GM21367 (cell line): ENCODE measurements around the gene DMRTA1.
"Not testable (repeated sequence)": the region's sequence is repeated elsewhere in the genome, so short reads cannot be mapped to it uniquely, and the experiment has no call there.

Experiments
- ATAC-seq: cut with Tn5 transposase; IDR thresholded peaks from one replicate; pipeline ENCODE4 v1.9.1; 2021; ENCODE audit not compliant: unreplicated experiment

Gene DMRTA1

DNA sequence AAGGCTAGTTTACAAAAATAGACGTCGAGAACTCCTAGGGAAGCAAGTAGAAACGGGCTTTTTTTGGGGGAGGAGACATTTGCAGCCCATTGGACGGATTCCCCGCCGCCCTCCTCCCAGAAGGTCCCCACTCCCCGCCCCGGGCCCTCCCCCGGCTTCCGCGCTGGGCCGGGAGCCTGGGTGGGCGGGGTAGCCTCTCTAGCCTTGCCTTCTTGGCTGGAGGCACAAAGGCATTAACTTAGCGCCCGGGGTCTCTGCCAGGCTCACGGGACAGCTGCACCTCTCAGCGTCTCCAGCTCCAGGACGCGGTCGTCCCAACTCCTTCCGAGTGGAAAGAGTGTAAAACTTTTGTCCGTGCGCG, at the start of gene DMRTA1:
Gene DMRTA1, plus strand, starts transcription at position 236 of the 361 bp plus-strand sequence. CDS start 242 bp downstream, outside the sequence.
- peak; percentile 21 for ATAC-seq

DNA sequence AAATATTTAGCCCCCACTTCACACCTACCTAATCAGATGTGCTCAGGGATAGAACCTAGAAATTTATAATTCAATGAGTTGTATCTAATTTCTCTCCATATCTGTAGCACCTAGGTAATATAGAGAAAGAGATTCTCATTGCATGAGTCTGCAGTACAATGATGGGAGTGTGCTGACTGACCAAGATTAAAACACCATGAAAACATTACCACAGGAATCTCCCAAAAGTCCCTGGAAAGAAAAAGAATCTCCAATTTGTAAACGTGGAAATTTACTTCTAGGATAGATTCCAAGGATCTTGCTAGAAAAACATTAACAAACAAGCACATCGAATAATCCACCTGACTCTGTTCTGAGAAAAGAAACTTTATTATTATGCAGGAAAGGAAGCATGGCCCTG, 45.0 kb upstream of the DMRTA1 start:
- no peak for ATAC-seq

DNA sequence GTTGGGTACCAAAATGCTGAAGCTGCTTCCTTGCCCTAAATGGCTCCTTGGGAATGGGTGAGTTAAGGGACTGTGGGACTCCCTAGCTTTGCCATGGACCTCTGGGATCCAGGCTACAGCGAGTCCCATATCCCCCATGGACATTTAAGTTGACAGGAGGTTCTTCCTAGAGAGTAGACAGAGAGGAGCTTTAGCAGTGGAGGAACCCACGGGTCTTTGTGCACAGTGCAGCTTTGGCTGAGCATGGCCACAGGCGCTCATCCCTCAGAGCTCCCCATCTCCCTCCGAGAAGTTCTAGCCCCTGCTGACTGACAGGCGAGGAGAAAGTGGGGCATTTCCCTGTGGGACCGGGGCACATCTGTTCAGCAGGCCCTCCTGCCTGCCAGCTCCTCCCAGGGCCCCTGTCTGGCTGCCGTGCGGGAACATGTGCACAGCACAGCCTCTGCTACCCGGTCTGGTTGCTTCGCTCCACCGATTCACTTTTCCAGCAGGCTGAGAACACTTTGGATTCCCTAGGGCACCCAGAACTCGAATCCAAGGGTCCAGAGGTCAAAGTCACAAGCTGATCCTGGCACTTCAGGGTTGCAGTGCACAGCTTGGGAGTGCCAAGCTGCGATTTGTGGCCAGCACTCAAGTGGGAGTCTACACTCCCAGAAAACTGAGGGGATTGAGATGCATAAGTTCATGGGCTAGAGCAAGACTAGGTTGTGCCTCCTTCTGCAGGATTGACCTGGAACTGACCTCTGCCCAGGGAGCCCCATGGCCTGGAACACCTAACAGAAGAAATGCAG, 40.6 kb upstream of the DMRTA1 start:
- ATAC-seq, result no peak

DNA sequence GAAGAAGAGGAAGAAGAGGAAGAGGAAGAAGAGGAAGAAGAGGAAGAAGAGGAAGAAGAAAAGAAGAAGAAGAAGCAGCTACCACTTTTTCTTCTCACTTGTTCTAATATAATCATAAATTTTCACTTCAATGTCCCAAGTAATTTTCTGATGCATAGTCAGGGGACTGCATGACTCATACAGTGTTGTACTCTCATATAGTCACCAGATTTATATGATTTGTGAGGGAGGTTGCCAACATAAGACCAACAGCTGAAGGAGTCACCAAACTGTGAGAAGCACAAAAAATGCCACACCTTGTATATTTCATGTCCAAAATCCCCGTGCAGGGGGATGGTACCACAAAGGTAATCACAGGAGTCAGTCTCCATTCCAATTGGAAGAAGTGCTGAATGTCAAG, 32.7 kb upstream of the DMRTA1 start:
- no peak for ATAC-seq

DNA sequence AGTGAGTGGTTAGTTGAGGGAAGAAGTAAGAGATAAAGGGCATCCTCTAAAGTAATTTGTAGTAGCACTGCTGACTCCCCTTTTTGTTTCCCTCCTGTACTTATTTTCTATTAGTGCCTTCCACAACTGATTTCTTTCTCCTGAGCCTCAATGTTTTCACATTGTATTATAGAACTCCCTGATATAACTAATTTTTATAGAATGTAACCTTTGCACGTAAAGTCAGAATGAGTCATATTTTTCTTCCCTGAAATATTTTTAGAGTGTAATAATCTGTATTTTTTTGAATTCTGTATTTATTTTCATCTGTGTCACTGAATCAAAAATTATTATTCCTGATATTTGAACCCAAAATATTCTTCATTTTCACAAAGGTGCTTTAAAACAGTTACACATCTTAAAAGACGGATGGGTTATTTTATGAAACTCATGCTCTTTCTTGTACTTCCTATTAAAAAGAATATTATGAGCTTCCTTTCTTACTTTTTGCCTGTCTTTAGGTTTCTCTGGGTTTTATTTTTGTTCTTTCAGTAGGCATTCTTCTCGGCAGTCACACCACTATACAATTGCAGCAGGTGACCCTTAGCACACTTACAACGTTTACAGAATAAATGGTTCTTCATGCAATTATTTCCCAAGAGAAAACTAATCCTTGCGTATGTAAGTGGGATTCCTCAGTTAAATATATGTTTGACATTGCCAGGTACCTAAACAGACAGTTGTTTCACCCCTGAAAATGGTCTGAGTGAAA, 30.5 kb upstream of the DMRTA1 start:
- no peak for ATAC-seq

DNA sequence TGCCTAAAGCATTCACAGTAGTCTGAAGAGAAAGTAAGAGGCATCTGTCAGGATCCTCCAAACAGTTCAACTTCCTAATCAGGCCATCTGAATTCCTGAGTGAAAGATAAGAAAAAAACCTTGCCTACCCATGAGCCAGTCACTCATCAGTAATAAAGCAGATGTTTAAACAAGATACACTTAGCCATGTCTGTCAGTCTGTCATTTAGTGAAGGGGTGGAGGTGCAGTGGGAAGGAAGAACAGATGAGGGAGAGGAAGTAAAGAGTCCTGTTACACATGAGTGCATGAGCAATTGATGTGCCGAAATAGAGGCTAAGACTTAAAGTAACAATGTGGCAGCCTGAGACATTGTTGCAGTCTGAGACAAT, 29.9 kb upstream of the DMRTA1 start:
- ATAC-seq, result no peak

- no peak for ATAC-seq
These were observed 23.1 kb upstream of the DMRTA1 start for GRCh38 chr9:22423566-22423965.

DNA sequence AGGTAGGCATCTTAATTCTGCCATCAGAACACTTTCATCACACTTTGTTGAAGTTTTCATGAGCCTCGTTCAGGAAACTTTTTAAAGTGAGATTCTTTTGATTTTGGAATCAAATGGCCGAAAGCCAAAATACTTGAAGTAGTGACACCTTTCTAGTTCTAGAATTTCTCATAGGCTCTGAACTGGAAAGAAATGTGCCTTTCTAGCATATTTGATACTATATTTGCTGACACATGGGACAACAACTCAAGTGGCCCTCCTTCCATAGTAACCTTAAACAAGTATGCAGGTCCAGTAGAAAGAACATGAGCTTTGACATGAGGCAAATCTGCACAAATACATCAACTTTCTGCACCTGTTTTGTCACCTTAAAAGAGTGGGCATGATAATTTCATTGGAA, 22.0 kb upstream of the DMRTA1 start:
- no peak for ATAC-seq

GRCh38 chr9:22425551-22425950, 21.1 kb upstream of the DMRTA1 start:
- no peak for ATAC-seq

DNA sequence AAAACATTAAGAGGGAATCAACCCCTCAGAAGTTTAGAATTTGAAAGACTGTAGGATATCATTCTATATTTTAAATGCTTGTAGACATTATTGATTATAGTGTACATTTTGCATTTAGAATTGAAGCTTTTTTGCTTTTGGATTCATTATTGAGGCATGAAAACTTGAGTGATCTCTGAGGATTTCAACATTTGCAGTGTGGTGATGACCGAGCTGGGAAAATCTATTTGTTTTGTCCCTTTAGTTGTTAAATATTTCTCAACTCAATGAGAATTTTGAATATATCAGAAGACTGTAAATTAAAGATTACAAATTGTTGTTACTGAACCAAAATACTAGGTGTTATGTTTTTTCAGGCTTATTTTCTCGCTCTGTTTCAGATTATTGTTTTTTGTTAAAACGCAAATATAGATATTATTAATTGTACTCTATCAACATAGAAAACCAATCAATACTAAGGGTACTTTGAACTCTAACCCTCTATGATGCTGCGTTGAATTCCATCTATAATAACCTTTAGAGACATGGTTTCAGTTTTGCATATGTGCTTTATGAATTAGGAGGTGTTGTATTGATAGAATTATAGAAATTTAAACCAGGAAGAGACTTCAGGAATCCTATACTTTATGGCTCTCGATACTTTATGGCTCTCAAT, 19.3 kb upstream of the DMRTA1 start:
- ATAC-seq, result no peak

GRCh38 chr9:22433691-22434090, 12.9 kb upstream of the DMRTA1 start:
- ATAC-seq, result no peak

GRCh38 chr9:22435252-22435651, 11.4 kb upstream of the DMRTA1 start:
- not testable (repeated sequence) for ATAC-seq

DNA sequence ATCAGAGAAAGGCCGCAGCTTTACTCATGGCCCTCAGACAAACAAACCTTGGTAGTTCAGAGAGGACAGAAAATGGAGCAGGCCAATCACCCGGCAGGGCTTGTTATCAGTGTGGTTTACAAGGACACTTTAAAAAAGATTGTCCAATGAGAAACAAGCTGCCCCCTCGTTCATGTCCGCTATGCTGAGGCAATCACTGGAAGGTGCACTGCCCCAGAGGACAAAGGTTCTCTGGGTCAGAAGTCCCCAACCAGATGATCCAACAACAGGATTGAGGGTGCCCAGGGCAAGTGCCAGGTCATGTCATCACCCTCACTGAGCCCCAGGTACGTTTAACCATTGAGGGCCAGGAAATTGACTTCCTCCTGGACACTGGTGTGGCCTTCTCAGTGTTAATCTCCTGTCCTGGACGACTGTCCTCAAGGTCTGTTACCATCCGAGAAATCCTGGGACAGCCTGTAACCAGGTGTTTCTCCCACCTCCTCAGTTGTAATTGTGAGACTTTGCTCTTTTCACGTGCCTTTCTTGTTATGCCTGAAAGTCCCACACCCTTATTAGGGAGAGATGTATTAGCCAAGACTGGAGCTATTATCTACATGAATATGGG, 9.1 kb upstream of the DMRTA1 start:
- not testable (repeated sequence) for ATAC-seq

- no peak for ATAC-seq
These were observed 5.8 kb upstream of the DMRTA1 start for GRCh38 chr9:22440841-22441240.

DNA sequence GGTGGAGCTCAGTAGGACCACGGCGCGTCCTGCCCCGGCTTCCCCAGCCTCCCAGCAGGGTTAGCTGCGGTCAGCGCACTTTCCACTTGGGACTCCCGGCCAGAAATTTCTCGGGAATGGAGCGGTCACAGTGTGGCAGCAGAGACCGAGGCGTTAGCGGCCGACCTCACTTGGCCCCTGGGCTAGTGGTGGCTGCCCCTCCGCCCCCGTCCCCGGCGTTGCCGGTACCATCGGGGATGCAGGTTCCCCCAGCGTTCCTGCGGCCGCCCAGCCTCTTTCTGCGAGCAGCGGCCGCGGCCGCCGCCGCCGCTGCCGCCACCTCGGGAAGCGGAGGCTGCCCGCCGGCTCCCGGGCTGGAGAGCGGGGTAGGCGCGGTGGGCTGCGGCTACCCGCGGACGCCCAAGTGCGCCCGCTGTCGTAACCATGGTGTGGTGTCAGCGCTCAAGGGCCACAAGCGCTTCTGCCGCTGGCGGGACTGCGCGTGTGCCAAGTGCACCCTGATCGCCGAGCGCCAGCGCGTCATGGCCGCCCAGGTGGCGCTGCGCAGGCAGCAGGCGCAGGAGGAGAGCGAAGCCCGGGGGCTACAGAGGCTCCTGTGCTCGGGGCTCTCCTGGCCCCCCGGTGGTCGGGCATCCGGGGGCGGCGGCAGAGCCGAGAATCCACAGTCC, 460 bp downstream of the DMRTA1 start:
- peak; percentile 80 for ATAC-seq

GRCh38 chr9:22447618-22448305, 1.1 kb downstream of the DMRTA1 start:
- ATAC-seq, result no peak

GRCh38 chr9:22449719-22450118, 3.1 kb downstream of the DMRTA1 start:
- ATAC-seq, result no peak

DNA sequence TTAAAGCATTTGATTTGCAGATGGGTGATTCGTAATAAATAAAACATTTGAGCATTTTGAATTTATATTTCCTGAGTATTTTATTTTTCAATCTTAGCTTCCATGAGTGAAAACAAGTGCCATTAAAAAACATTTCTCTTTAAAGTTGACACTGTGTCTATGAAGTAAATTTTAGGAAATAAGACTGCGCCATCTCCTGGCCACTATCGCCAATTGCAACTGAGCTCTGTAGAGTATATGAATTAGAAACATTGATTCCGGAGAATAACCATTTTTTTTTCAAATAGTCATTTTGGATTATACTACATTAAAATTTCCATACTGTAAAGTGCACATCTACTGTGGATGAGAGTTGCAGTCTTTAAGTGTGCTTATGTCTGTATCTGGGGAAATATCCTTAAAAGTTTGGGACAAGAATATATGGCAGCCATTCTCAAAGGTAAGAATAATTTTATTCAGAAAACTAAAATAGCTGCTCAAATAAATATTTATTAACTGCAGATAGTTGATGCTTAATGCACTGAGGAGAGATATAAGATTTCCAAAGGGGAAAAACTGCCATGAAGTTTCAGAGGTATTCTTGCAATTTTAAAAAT, 5.9 kb downstream of the DMRTA1 start:
- ATAC-seq, result peak; percentile 78

GRCh38 chr9:22454016-22454415, 7.4 kb downstream of the DMRTA1 start:
- no peak for ATAC-seq

- no peak for ATAC-seq
These were observed 8.6 kb downstream of the DMRTA1 start for GRCh38 chr9:22455181-22455580.
